Measurements from ENCODE around the gene FRAT2.

FRAT2 gene

DNA sequence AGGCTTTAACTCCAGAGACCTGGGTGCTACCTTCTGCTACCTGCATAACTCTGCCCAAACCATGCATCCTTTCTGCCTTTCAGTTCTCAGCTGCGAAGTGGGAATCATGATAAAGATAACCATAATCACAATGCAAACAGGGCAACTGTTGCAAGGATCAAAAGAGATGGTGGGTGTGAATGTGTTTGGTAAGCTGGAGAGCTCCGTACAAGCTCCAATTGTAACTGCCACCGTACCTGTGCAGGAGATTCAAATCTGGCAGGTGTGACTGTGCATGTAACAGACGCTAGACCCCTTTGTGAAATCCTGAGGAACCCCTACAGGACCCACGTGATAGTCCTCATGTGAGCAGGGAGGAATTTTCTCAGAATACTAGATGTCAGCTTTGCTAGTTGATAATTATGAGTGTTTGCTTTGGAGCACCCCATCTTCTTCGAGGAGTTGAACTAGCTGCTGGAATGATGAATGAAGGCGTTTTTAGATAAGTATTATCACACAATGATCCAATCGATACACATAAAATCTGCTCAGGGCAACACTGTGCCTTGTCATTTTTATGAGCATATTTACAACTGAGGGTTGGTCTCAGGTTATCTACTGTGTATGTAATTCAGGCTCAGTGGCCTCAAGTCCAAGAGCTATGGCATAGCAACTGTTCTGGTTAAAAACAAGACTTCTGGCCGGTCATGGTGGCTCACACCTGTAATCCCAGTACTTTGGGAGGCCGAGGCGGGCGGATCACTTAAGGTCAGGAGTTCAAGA is 15.4 kb upstream of the FRAT2 start:
- TF ChIP-seq TCF12 (IDR thresholded peaks at IDR 0.05; ENCODE audit: low read depth): no peak
- no peak for TF ChIP-seq TEAD4 (IDR thresholded peaks at IDR 0.05)
- TF ChIP-seq MAX (IDR thresholded peaks at IDR 0.05): no peak
- TF ChIP-seq NFIC (IDR thresholded peaks at IDR 0.05): no peak
- no peak for TF ChIP-seq TAF1 (IDR thresholded peaks at IDR 0.05; ENCODE audit: low read depth)
- no peak for TF ChIP-seq EGR1 (IDR thresholded peaks at IDR 0.05)
- TF ChIP-seq FOXM1 (IDR thresholded peaks at IDR 0.05; ENCODE audit: borderline replicate concordance, low read depth): no peak
- TF ChIP-seq, protein P1, sequence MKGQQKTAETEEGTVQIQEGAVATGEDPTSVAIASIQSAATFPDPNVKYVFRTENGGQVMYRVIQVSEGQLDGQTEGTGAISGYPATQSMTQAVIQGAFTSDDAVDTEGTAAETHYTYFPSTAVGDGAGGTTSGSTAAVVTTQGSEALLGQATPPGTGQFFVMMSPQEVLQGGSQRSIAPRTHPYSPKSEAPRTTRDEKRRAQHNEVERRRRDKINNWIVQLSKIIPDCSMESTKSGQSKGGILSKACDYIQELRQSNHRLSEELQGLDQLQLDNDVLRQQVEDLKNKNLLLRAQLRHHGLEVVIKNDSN (IDR thresholded peaks at IDR 0.05): no peak
- TF ChIP-seq EP300 (IDR thresholded peaks at IDR 0.05; ENCODE audit: borderline replicate concordance): no peak
- TF ChIP-seq RAD21 (IDR thresholded peaks at IDR 0.05; ENCODE audit: low read depth): no peak
- no peak for TF ChIP-seq YY1 (IDR thresholded peaks at IDR 0.05; ENCODE audit: low read depth)
- TF ChIP-seq CEBPB (IDR thresholded peaks at IDR 0.05): no peak
- no peak for TF ChIP-seq ZBTB7A (IDR thresholded peaks at IDR 0.05; ENCODE audit: low read depth)
- no peak for TF ChIP-seq CREB1 (IDR thresholded peaks at IDR 0.05; ENCODE audit: low read depth)
- TF ChIP-seq REST (IDR thresholded peaks at IDR 0.05; ENCODE audit: low read depth): no peak

- TF ChIP-seq RAD21 (IDR thresholded peaks at IDR 0.05; ENCODE audit: low read depth): no peak
- TF ChIP-seq CEBPB (IDR thresholded peaks at IDR 0.05): no peak
- TF ChIP-seq CREB1 (IDR thresholded peaks at IDR 0.05; ENCODE audit: low read depth): no peak
- TF ChIP-seq TCF12 (IDR thresholded peaks at IDR 0.05; ENCODE audit: low read depth): no peak
- TF ChIP-seq TAF1 (IDR thresholded peaks at IDR 0.05; ENCODE audit: low read depth): no peak
- no peak for TF ChIP-seq EP300 (IDR thresholded peaks at IDR 0.05; ENCODE audit: borderline replicate concordance)
- TF ChIP-seq REST (IDR thresholded peaks at IDR 0.05; ENCODE audit: low read depth): no peak
- TF ChIP-seq, protein P1 (IDR thresholded peaks at IDR 0.05): no peak
- no peak for TF ChIP-seq FOXM1 (IDR thresholded peaks at IDR 0.05; ENCODE audit: borderline replicate concordance, low read depth)
- TF ChIP-seq EGR1 (IDR thresholded peaks at IDR 0.05): no peak
- no peak for TF ChIP-seq ZBTB7A (IDR thresholded peaks at IDR 0.05; ENCODE audit: low read depth)
- TF ChIP-seq TEAD4 (IDR thresholded peaks at IDR 0.05): no peak
- no peak for TF ChIP-seq MAX (IDR thresholded peaks at IDR 0.05)
- TF ChIP-seq NFIC (IDR thresholded peaks at IDR 0.05): no peak
Measured at GRCh38 chr10:97347317-97347716, 12.8 kb upstream of the FRAT2 start.

GRCh38 chr10:97341416-97341815 is 6.9 kb upstream of the FRAT2 start:
- no peak for TF ChIP-seq EGR1 (IDR thresholded peaks at IDR 0.05)
- TF ChIP-seq CEBPB (IDR thresholded peaks at IDR 0.05): no peak
- no peak for TF ChIP-seq RAD21 (IDR thresholded peaks at IDR 0.05; ENCODE audit: low read depth)
- TF ChIP-seq, protein P1 (IDR thresholded peaks at IDR 0.05): no peak
- TF ChIP-seq TCF12 (IDR thresholded peaks at IDR 0.05; ENCODE audit: low read depth): no peak
- TF ChIP-seq TEAD4 (IDR thresholded peaks at IDR 0.05): no peak
- TF ChIP-seq REST (IDR thresholded peaks at IDR 0.05; ENCODE audit: low read depth): no peak

GRCh38 chr10:97338041-97338440 is 3.5 kb upstream of the FRAT2 start:
- 0 out of 2 replicates have a peak, but pooled peaks have one; percentile 3 for TF ChIP-seq ZBTB7A (IDR thresholded peaks at IDR 0.05; ENCODE audit: low read depth)
- TF ChIP-seq REST (IDR thresholded peaks at IDR 0.05; ENCODE audit: low read depth): no peak
